ENCODE data around the gene NAV3.

DNA sequence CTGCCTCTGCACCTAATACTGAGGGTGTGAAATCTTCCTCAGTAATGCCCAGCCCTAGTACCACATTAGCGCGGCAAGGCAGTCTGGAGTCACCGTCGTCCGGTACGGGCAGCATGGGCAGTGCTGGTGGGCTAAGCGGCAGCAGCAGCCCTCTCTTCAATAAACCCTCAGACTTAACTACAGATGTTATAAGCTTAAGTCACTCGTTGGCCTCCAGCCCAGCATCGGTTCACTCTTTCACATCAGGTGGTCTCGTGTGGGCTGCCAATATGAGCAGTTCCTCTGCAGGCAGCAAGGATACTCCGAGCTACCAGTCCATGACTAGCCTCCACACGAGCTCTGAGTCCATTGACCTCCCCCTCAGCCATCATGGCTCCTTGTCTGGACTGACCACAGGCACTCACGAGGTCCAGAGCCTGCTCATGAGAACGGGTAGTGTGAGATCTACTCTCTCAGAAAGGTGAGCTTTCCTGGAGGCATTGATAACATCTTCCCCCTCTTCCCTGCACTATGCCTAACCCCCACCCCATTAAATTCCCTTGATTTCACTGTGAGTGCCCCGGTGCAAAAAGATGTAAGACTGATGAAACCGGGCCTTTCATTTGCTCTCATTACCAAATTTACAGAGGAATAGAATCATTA, 291.4 kb downstream of the NAV3 start:
- TF ChIP-seq CTCF (IDR thresholded peaks at IDR 0.05; ENCODE audit: low read depth, low read length, missing input control) (no peak), TAF1 (conservative IDR thresholded peaks at IDR 0.05) (no peak)
